CD4-positive, alpha-beta T cell (primary cell): ENCODE data around the gene MFSD6. TPM values are rescaled to one million over a fixed set of nuclear protein-coding genes. Genes with fewer than 3 reads are reported as not detected.
A peak's percentile ranks its signal among the peaks of the same experiment; 100 is the strongest.

Experiments used
- ATAC-seq: fragments of 200-7000 bp; cut with Tn5 transposase; one replicate; pipeline ENCODE4 v1.10.0; 2022; ENCODE audit warnings: mild to moderate bottlenecking; ENCODE audit not compliant: poor library complexity
- CTCF ChIA-PET: fragments of 350-600 bp; sonication (Branson Sonifier 250); formaldehyde crosslinking; loops from one replicate; lab custom pipeline; 2021; ENCODE audit warnings: antibody characterized with exemption, inconsistent platforms; lab: Charles Lee
- POLR2A ChIA-PET: fragments of 350-600 bp; sonication (Branson Sonifier 250); formaldehyde crosslinking; loops from one replicate; lab custom pipeline; 2021; ENCODE audit warnings: antibody characterized with exemption, inconsistent platforms; lab: Charles Lee
- DNase-seq, 14 experiments: peaks; one replicate each; pipeline ENCODE4 v3.0.0-alpha.2; 2013 to 2020; ENCODE audit warnings: mixed read lengths in 2 of 14
- H3K27ac ChIP-seq, 2 donors: one replicate each; pipeline versions ENCODE4 v1.5.1 to v1.7.0; 2013; ENCODE audit warnings: low read length in 2 of 2, low read depth in 1 of 2, mild to moderate bottlenecking in 1 of 2
- H3K27me3 ChIP-seq, 2 experiments: 1 replicate in 1 of 2; 2 replicates in 1 of 2; pipeline versions ENCODE4 v1.6.1 to v1.7.0; 2013; ENCODE audit warnings: low read length in 2 of 2, control low read depth in 1 of 2, mild to moderate bottlenecking in 1 of 2, moderate library complexity in 1 of 2; ENCODE audit not compliant: insufficient read depth in 2 of 2, control insufficient read depth in 1 of 2
- H3K36me3 ChIP-seq: one replicate; pipeline ENCODE4 v1.6.1; 2013; ENCODE audit warnings: low read length, control low read depth; ENCODE audit not compliant: insufficient read depth
- H3K4me1 ChIP-seq: one replicate; pipeline ENCODE4 v1.6.1; 2013; ENCODE audit warnings: low read length, control low read depth; ENCODE audit not compliant: insufficient read depth
- H3K4me3 ChIP-seq: one replicate; pipeline ENCODE4 v1.5.1; 2013; ENCODE audit warnings: mild to moderate bottlenecking, low read length, moderate library complexity
- H3K9me3 ChIP-seq, 2 experiments: 1 replicate in 1 of 2; 2 replicates in 1 of 2; pipeline versions ENCODE4 v1.6.1 to v1.7.0; 2013; ENCODE audit warnings: low read length in 2 of 2, mild to moderate bottlenecking in 2 of 2, control low read depth in 1 of 2, moderate library complexity in 1 of 2; ENCODE audit not compliant: control insufficient read depth in 1 of 2, insufficient read depth in 1 of 2
- H3K27ac Mint-ChIP-seq: one replicate; pipeline ENCODE4 v1.8.0; 2020; ENCODE audit warnings: mixed read lengths
- H3K27me3 Mint-ChIP-seq: one replicate; pipeline ENCODE4 v1.8.0; 2021; ENCODE audit warnings: mixed read lengths
- H3K36me3 Mint-ChIP-seq: one replicate; pipeline ENCODE4 v1.8.0; 2021; ENCODE audit warnings: low read depth, mixed read lengths
- H3K4me1 Mint-ChIP-seq: one replicate; pipeline ENCODE4 v1.8.0; 2021; ENCODE audit warnings: low read depth, mixed read lengths
- H3K4me3 Mint-ChIP-seq: one replicate; pipeline ENCODE4 v1.8.0; 2020; ENCODE audit warnings: mild to moderate bottlenecking, mixed read lengths
- H3K9me3 Mint-ChIP-seq: one replicate; pipeline ENCODE4 v1.8.0; 2020; ENCODE audit warnings: mixed read lengths
- CTCF ChIP-seq: fragments of 200-600 bp; IDR thresholded peaks from one replicate; pipeline ENCODE4 v1.8.0; 2022; ENCODE audit warnings: antibody characterized with exemption, mild to moderate bottlenecking
- intact Hi-C, 2 experiments: fragments of 100-400 bp; cut with DNase I in 1 of 2; cut with micrococcal nuclease in 1 of 2; formaldehyde crosslinking; loops; one replicate each; pipeline versions ENCODE4 v1.15.1 to v1.9.0; 2023 to 2025; cut with DNase I, micrococcal nuclease
- total RNA-seq, 174 experiments: library from RNA in 2 of 174; stranded (reverse) in 2 of 174; gene quantifications; one replicate each; pipeline ENCODE4 v1.2.3 and lab custom pipeline; 2021 to 2026

The MFSD6 gene
- total RNA-seq, 2 experiments from 2014 or later = 41.2 to 47.8 TPM

GRCh38 chr2:190538201-190538600 lies 130.0 kb downstream of the MFSD6 start:
- Histone ChIP-seq H3K4me1 (peaks cover 13% of the 10 kb centered on the region), H3K9me3 (peaks cover 10 to 19% of the 10 kb centered on the region in 2 experiments), H3K27ac (no peak overlapping the region), H3K27me3 (no peaks in the 10 kb centered on the region), H3K4me3 (no peak overlapping the region), H3K36me3 (peaks cover 3% of the 10 kb centered on the region)
- no peaks in the 10 kb centered on the region for H3K27me3 Mint-ChIP-seq
- CTCF ChIA-PET = no interaction called here
- TF ChIP-seq CTCF = no peak
- H3K4me1 Mint-ChIP-seq = peaks cover 36% of the 10 kb centered on the region
- H3K27ac Mint-ChIP-seq = peak overlapping the region; percentile 48
- H3K9me3 Mint-ChIP-seq = peaks cover 32% of the 10 kb centered on the region
- peak overlapping the region; percentile 40 for H3K4me3 Mint-ChIP-seq
- no peak for DNase-seq
- H3K36me3 Mint-ChIP-seq = peaks cover 86% of the 10 kb centered on the region
- intact Hi-C loops = loop anchor here (10.0 kb wide), 4 partner anchors 267 to 873 kb away; partner anchors contain the start of genes ASNSD1 (in 1 of the 2), ORMDL1 (in 1 of the 2) and PMS1 (in 1 of the 2)
- POLR2A ChIA-PET = interaction anchor here (0.7 to 0.8 kb wide), 2 partner anchors 131 to 156 kb away, joined by 3 to 5 read pairs; no protein-coding TSS in a partner anchor
- ATAC-seq = no peak

- ATAC-seq = no peak
- POLR2A ChIA-PET = no interaction called here
- Mint-ChIP-seq H3K27ac (no peak overlapping the region), H3K36me3 (peaks cover 81% of the 10 kb centered on the region), H3K4me1 (peaks cover 27% of the 10 kb centered on the region), H3K4me3 (no peak overlapping the region), H3K27me3 (no peaks in the 10 kb centered on the region), H3K9me3 (peaks cover 32% of the 10 kb centered on the region)
- H3K27me3 ChIP-seq = no peaks in the 10 kb centered on the region
- H3K4me3 ChIP-seq = no peak overlapping the region
- intact Hi-C loops = no loop called here
- peaks cover 10 to 19% of the 10 kb centered on the region in 2 experiments for H3K9me3 ChIP-seq
- no peak for DNase-seq
- no peak overlapping the region for H3K27ac ChIP-seq
- TF ChIP-seq CTCF = no peak
- H3K36me3 ChIP-seq = peaks cover 3% of the 10 kb centered on the region
- CTCF ChIA-PET = no interaction called here
- H3K4me1 ChIP-seq = peaks cover under 1% of the 10 kb centered on the region
Measured at GRCh38 chr2:190540048-190540447, 131.9 kb downstream of the MFSD6 start.

GRCh38 chr2:190545093-190545492 lies 136.9 kb downstream of the MFSD6 start:
- intact Hi-C loops = no loop called here
- no peak overlapping the region for H3K4me3 ChIP-seq
- ChIA-PET CTCF (no interaction called here), POLR2A (interaction anchor here (0.7 kb wide), 1 partner anchor 98 kb away, joined by 3 read pairs; no protein-coding TSS in a partner anchor)
- H3K36me3 ChIP-seq = peaks cover 3% of the 10 kb centered on the region
- no peaks in the 10 kb centered on the region for H3K4me1 ChIP-seq
- no peaks in the 10 kb centered on the region for H3K27me3 ChIP-seq
- H3K27ac Mint-ChIP-seq = no peak overlapping the region
- H3K9me3 ChIP-seq = peaks cover 9 to 18% of the 10 kb centered on the region in 2 experiments
- H3K4me1 Mint-ChIP-seq = peaks cover 4% of the 10 kb centered on the region
- H3K4me3 Mint-ChIP-seq = no peak overlapping the region
- no peak overlapping the region for H3K27ac ChIP-seq
- peaks cover 38% of the 10 kb centered on the region for H3K36me3 Mint-ChIP-seq
- H3K27me3 Mint-ChIP-seq = no peaks in the 10 kb centered on the region
- peaks cover 13% of the 10 kb centered on the region for H3K9me3 Mint-ChIP-seq
- no peak for TF ChIP-seq CTCF
- ATAC-seq = no peak
- no peak for DNase-seq
